ENCODE results near the gene GNRHR.

Gene GNRHR

DNA sequence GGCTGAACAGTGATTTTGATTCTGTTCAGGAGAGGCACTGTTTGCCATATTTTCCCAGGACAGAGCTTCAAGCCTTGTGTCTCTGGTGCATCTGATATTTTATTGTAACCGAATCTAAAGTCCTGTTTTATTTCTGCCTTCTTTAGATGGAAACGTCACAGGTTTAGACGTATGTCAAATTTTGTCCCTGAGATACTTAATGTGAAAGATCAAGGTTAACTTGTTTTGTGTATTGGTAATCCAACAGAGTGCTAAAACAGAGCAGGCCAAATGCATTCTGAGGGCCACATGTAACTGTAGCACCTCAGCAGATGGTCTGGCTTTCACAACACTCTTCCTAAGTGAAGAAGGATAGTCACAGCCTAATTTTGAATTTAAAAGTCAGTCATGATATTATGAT lies at the start of gene GNRHR:
TSS of gene GNRHR (minus strand) at position 101 of the 400 bp plus-strand sequence. CDS start at position 48, 53 bp downstream.
- TF ChIP-seq CTCF (IDR thresholded peaks at IDR 0.05) (no peak), ZFX (IDR thresholded peaks at IDR 0.05; ENCODE audit: borderline replicate concordance) (no peak)
- H3K27ac ChIP-seq, result no peak within 1 kb of the TSS

- no peak overlapping the region for H3K27ac ChIP-seq
- TF ChIP-seq ZFX (IDR thresholded peaks at IDR 0.05; ENCODE audit: borderline replicate concordance) (no peak), CTCF (IDR thresholded peaks at IDR 0.05) (no peak)
Measured at GRCh38 chr4:67796810-67797209, 42.6 kb upstream of the GNRHR start.

GRCh38 chr4:67790721-67791120 lies 36.5 kb upstream of the GNRHR start:
- H3K27ac ChIP-seq, result no peak overlapping the region
- no peak for TF ChIP-seq CTCF (IDR thresholded peaks at IDR 0.05)
- TF ChIP-seq ZFX (IDR thresholded peaks at IDR 0.05; ENCODE audit: borderline replicate concordance), result no peak

DNA sequence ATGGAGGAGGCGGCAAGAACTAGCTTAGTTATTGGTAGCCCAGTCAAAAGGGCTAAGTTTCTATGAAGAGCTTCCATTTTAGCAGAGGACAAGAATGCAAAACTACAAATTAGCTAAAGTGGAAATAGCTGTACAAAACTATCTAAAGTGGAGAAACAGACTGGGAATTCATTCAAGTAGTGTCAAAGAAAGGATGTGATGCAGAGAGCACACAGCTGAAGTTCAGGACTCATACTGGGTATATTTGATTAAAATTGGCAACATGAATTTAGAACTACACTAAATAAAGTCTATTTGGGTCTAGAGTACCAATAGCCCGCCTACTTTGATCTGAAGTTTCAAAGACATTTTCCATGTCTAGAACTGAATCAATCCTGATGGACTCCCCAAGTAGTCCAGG lies 33.1 kb upstream of the GNRHR start:
- TF ChIP-seq CTCF (IDR thresholded peaks at IDR 0.05) (no peak), ZFX (IDR thresholded peaks at IDR 0.05; ENCODE audit: borderline replicate concordance) (no peak)
- H3K27ac ChIP-seq, result no peak overlapping the region

DNA sequence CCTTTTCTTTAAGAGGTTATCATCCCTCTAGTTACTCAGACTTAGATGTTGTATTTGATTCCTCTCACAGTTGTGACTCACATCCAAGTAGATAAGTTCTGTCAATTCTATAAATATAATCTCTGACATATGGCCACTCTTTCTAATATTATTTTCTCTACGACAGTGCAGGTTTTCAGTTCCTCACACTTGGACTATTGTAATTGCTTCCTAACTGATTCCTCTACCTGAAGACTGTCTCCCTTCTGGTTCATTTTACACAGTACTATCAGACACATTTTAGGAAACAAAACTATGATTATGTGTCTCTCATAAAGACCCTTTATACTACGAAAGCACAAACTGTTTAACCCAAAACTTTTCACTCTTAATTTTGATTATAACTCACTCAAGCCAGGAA lies 31.3 kb upstream of the GNRHR start:
- TF ChIP-seq CTCF (IDR thresholded peaks at IDR 0.05) (no peak), ZFX (IDR thresholded peaks at IDR 0.05; ENCODE audit: borderline replicate concordance) (no peak)
- H3K27ac ChIP-seq, result no peak overlapping the region

DNA sequence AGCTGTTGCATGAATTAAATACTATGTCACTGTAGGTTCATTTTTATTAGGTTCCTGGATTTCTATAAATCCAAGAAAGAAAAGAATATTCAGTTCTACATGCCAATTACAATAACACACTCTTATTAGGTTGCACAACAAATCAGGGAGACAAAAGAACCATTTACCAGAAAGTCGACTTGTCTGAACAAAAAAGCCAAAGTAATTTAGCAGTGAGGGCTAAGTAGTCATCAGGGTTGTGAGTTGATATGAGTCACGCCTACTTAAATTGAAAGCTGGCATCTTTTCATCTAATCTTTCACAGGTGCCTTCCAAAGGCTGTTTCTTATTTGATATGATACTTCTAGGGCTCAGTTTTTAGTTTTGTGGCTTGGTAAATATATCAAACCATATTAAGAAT lies 25.4 kb upstream of the GNRHR start:
- TF ChIP-seq ZFX (IDR thresholded peaks at IDR 0.05; ENCODE audit: borderline replicate concordance) (no peak), CTCF (IDR thresholded peaks at IDR 0.05) (no peak)
- no peak overlapping the region for H3K27ac ChIP-seq

GRCh38 chr4:67776746-67777145 lies 22.6 kb upstream of the GNRHR start:
- H3K27ac ChIP-seq, result no peak overlapping the region
- TF ChIP-seq CTCF (IDR thresholded peaks at IDR 0.05), result no peak
- TF ChIP-seq ZFX (IDR thresholded peaks at IDR 0.05; ENCODE audit: borderline replicate concordance), result no peak

Measured in 22Rv1 (cell line).